Stimulated activated CD8-positive, alpha-beta memory T cell treated with anti-CD3 and anti-CD28 coated beads, Interleukin-7, amount 100 ng/mL, for 1 hour (primary cell): ENCODE results near the gene CYBB.
A peak's percentile ranks its signal among the peaks of the same experiment; 100 is the strongest.

Experiments
- DNase-seq, 2 donors: peaks; one replicate each; pipeline ENCODE4 v3.0.0-alpha.2; 2020; ENCODE audit warnings: low read depth in 2 of 2

CYBB gene

DNA sequence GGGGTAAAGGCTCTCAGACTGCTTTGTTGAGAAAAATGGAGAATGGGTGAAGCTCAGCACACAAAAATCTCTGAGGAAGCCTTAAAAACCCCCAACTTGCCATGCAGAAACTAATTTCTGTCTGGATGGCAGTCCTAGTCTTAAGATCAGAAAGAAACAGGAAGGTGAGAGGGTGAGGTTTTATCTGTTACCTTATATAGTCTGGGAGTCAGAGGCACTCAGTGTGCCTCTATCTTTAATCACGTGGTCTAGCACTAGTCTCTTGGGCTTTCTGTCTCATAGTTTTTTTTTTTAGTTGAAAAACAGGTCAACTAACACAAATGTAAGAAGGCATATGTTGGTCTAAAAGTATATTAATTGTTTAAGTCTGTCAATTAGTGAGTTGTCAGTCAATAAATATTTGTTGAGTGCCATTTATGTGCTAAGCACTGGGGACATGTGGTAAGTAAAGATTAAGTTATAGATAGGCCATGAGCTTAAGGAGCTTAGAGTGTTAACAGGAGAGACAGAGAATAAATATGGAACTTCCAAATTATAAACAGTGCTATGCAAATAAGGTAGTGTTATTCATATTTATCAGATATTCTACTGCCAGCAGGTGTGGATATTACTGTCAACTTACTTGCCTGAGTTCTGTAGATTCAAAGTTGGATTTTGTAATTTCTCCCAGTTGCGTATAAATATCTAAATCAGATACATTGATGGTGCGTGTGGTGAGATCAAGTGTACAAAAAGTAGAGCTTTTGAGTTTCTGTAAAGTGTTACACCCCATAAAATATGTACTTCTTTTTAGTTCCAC lies 7.0 kb downstream of the CYBB start:
- DNase-seq = no peak

DNA sequence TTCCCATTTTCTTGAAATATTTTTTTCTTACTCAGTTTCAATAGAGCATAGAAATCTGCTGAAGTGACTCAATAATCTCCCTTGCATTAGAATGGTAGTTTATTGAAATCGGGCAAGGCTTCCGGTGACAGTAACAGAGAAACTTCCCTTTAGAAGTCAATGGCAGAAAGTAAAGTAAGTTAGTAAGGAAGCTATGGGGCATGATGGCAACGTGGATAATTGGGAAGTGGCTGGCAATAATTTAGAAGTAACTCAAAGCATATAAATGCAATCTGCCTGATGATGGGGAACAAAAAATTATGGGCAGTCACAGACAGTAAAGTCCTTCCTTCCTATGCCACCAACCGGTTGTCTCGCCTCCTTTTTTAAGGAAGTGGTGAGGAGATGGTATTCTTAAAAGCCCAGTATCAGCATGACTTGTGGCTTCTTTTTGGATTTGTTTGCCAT lies 7.6 kb downstream of the CYBB start:
- DNase-seq = no peak

DNA sequence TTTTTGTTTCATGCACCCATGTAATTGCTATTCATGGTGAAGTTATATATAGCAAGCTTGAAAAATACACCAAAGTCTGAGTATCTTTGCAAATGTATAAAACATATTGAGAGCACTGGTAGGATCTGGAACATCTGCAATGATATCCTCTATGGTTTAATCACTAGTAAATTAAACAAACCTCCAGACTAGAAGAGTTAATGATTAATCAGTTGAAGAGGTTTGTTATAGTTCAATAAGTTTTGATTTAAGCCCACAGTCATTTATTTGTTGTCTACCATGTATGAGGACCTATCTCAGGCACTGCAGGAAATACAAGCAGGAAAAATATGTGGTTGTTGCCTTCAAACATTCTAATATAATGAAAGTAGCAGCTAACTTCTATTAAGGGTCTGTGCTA lies 16.5 kb downstream of the CYBB start:
- DNase-seq = no peak

DNA sequence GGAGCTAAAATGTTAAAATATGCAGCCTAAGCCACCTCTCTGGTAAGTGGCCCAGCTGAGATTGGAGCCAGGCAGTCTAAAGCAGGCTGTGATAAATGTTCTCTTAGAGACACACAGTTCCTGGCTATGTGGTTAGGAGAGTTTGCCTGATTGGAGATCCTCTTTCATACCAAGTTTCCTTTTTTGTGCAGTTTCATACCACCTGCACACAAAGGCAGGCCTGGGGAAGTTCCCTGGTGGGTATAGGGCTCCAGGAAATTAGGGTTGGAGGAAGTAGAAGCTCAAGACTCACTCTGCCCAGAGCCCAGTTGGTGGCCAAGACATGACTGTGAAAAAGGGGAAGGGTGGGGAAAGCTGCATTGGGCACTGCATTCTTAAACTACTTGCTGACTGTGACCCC lies 16.9 kb downstream of the CYBB start:
- DNase-seq = no peak

DNA sequence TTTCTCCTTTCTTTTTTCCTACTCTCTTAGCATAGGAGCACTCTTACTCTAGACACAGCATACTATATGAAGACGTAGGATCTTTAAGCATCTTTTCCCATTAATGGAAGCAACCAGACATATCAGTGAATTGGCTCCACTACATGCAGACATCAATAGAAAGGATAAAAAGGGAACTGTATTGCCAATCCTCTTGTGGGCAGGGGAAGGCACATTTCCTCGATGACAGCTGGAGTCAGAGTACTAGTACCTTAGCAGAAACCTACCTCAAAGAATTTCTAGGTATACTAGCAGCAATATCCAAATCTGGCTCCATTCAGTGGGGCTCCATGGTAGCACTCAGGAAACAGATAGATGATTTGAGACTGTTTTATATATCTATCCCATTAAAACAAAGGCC lies 20.1 kb downstream of the CYBB start:
- DNase-seq = no peak

DNA sequence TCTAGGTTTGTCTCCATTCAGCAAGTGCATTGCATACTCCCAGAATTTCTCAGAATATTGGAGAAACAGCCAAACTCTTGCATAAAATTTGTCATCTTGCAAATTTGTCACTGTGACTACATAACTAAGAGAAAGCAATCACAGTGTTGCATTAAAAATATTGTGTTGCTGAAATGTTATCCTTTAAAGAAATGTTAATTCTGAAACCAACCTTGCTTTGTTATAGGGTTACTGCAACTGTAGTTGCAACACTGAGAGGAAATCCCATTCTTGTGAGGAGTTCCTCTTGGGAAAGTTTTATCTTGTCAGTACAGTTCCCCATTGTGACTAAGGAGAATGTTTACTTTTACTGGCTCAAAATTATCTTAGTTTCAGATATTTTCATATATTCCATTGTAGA lies 20.9 kb downstream of the CYBB start:
- no peak for DNase-seq

DNA sequence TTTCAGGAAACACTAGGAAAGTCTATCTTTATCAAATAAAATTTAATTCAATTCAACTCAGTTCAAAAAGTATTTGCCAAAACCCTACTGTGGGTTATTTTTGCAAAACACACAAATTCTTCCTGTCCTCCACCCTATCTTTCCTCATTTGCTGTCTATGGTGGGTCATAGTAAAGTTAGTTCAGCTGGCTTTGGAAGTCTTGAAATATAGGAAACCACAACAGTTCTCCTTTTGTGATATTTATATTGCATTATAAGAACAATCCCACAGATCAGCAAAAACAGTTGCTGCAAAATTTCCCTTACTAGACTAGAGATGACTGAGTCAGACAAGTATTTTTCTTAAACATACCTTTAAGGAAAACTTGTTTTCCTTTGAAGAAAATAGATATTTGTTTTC lies 22.2 kb downstream of the CYBB start:
- DNase-seq = no peak

DNA sequence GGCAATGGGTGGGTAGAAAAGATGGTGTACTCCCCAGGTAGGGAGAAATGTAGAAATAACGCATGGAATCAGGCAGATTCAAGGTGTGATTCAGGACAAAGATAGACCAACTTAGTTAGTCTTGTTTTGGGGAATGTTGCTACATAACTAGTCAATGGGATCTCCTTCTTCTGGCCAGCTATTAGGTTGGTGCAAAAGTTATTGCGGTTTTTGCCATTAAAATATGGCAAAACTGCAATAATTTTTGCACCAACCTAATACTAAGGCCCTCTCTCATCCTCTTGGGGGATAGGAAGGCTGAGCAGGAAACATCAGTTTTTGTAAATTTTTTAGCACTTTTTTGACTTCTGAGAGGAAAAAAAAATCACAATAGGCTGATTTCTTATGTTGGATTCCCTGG lies 23.2 kb downstream of the CYBB start:
- DNase-seq = no peak

DNA sequence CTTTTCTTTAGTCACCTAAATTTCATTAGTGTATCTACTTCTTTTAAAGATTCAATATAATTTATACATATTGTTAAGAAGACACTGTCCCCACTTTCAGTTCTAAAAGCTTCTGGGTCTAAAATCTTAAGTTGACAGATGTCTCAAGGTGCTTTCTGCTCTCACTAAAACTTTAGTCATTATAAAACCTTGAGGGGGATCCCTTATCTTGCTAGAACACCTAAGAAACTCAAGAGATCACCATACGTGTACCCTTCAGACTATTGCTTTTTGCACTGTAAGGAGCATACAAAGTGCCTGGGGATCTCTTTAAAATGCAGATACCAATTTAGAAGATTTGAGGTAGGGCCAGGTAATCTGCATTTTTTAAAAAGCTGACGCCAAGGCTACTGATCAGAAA lies 30.1 kb downstream of the CYBB start:
- no peak for DNase-seq

DNA sequence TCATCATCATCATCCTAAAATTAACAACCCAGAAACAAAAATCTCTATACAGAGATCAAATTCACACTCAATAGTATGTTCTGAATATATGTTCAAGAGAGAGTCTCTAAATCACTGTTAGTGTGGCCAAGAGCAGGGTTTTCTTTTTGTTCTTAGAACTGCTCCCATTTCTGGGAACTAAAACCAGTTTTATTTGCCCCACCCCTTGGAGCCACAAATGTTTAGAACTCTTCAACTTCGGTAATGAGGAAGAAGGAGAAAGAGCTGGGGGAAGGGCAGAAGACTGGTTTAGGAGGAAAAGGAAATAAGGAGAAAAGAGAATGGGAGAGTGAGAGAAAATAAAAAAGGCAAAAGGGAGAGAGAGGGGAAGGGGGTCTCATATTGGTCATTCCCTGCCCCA lies 32.3 kb downstream of the CYBB start:
- DNase-seq = no peak

DNA sequence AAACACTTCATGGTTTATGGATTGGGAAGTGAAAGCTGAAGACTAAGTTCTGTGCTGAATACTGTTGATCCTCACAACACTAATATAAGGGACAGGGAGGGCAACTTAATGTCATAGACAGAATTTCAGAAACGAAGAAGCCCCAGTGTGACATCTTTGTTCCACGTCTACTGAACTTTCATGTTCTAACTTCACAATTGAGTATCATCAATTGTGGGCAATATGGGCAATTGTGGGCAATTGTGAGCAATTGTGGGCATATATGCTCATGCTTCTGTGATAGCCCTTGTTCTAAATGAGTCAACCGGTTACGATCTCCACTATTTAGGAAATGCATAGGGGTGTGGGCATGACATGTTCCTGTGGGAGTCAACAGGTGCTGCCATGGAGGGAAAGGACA lies 33.7 kb downstream of the CYBB start:
- no peak for DNase-seq

DNA sequence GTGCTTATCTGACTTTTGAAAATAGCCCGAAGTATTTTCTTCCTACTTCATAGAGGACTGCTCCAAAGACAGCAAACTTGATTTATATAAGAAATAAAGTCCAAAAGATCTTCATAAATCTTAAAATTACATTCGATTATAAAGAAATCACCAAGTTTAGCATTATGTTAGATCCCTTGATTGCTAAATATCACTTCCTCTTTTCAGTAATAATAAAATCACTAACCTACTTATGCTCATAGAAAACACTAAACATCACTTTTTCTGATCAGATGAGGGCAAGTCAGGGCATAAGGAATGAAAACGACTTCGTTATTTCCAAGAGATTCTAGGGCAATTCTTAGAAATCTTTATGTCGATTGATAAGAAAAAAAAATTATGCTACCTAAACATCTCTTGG lies 35.5 kb downstream of the CYBB start:
- no peak for DNase-seq

DNA sequence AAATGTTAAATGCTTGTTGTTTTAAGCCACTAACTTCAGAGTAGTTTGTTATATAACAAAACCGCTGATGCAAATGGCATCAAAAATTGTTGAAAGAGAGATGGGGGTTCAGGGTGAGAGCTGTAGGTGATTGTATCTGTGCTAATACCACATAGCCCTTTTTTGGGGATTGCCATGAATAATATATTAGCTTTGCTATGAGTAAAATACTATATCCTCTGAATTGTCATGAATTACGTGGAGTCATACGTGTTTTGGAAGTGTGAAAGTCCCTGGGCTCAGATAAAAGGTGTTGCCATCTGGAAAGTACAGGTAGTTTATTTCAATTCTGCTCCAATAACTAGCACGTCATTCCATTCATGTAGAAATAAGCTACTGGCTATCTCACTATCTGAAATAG lies 36.9 kb downstream of the CYBB start:
- DNase-seq = no peak

DNA sequence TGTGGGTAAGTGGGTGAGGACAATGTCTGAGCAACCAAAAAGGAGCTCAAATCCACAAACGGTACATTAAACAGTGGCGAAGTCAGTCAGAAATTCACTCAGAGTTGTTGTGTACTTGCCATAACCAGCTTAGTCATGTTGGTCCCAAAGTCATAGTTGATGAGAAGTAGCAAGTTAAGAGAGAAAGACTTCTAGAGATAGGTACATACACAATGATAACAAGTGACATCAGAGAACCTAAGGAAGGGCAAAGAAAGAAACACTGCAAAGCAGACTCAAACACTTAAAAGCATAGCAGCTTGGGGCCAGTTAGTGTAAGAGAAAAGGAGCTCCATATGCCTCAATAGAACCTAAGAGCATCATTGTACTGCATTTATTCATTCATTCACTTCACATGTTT lies 37.3 kb downstream of the CYBB start:
- DNase-seq = no peak

DNA sequence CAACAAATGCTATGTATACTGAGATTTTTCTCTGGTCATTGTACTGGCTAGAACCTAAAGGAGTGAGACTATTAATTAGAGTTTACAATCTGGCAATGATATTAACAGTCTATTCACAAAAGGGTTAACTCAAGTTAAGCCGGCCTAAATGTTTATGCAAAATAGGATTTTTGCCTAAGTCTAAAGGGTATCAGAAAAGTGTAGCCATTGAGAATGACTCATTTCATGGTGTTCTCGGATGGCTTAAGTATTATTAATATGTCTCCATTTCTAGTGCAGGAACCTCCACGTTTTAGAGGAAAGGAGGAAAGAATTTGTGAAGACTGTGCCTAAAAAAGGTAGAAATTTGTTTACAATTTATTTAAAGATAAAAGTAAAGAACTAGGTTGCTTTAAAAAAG lies 37.7 kb downstream of the CYBB start:
- DNase-seq = no peak

DNA sequence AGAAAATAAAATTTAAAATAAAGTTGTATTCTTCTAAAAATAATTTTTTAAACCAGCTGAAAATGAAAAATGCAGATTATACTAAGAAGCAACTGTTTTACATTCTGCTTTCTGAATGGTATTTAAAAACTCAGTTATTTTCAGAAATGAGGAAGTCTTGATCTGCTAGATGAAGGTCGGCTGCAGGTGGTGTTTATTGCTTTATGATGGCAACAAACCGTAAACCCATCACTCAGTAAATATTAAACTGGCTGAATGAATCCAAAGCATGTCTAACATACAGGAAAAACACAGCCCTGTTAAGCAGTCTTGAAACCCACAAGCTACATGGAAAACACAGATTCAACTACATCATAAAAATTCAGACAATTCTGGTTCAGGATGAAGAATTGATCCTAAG lies 38.2 kb downstream of the CYBB start:
- DNase-seq = no peak

DNA sequence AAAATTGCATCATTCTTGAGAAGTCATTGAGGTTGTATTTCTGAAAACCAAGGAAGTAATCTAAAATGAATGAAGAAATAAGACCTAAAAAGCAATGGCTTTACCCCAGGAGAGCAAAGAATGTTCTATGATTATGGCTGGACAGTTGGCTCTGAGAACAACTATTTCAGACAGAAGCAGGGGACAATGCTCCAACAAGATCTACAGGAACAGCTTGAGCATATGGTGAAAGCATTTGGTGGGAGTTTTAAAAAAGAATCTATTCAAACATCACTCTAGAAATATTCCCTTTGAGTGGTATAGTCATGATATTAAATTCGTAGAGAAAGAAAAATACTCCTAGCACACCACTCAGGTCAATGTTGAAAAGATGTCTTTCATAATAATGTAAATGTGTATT lies 40.8 kb downstream of the CYBB start:
- DNase-seq = no peak

DNA sequence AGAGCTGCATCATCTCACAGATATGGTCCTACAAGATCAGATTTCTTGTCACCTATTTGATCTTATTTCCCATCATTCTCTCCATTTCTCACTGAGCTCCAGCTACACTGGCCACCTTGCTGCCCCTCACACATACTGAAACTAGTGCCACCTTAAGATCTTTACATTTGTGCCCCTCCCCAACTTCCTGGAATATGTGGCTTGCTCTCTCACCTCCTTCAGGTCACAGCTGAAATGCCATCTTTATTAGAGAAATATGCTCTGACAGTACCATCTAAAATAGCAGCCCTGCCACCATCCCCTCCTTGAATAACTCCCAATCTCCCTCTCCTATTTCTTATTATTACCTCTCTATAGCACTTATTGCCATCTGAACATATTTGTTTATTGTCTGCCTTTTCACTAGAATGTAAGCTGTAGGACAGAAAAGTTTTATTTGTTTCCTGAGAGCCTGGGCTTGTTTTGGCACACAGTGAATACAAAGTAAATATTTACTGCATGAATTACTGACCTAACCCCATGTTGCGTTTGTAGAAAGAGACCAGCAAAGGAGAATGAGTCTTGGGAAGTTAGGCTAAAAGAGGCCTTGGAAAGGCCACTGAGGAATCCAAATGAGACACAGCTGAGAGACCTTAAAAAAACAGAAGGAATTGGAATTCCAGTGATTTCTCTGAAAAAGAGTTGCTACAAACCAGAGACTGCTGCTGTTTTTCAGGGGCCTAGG lies 44.8 kb downstream of the CYBB start:
- DNase-seq = no peak

DNA sequence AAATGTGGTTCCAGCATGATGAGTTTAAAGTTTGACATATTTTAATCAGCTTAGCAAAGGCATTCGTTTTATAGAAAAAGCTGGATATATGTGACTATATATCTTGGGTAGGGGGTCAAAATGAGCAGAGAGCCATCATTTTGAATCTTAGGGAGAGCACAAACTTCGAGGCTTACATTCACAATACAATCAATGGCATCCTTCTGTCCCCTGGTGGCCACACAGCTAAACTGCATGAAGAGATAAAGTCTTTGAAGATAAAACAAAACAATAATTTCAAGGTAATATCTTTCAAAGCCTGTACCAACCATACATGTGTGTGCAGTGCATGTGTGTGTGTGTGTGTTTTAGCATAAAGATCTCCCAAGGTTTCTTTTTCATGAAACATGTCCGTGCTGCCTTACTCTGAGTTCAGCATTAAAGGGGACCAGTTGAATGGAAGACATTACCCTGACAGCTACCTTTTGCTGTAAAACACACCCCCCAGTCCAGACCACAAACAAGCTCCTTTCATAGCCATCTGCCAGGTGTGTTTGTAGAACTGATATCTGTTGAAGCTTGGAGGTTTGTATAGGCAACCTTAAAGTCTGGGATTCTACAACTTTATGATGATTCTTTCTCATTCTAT lies 45.5 kb downstream of the CYBB start:
- peak in 1 of 2 donors; percentile 13 for DNase-seq

DNA sequence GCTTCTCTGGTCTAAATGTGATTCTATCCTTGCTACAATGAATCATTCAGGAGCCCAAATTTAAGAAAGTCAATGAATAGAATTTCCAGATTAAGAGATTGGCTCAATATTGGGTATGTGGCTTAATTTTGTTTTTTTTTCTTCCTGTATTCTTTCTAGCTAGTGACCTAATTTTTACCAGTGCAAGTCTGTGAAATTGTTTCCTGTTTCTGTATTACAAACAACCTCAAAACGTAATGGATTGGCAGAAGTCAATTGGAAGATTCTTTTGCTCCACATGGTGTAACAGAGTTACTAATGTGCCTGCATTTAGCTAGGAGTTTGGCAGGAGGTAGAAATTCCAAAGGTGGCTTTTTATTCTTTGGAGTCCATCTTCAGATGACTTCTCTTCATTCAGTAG lies 49.9 kb downstream of the CYBB start:
- no peak for DNase-seq

DNA sequence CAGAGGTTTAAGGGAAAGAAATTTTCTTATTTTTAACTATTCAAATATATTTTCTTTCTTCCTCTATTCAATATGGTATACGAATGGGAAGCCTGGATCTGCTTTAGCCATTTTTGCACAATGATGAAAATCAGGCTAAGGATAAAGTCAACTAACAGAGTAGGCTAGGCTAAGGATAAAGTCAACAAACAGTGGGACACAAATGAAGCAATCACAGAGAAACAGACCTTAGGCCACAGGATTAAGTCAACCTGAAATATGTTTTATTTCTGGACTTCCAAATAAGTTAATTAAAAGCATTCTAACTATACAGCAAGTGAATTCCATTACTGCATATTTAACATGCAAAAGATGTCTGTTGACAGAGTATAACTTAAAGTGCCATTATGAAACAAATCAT lies 50.5 kb downstream of the CYBB start:
- no peak for DNase-seq

DNA sequence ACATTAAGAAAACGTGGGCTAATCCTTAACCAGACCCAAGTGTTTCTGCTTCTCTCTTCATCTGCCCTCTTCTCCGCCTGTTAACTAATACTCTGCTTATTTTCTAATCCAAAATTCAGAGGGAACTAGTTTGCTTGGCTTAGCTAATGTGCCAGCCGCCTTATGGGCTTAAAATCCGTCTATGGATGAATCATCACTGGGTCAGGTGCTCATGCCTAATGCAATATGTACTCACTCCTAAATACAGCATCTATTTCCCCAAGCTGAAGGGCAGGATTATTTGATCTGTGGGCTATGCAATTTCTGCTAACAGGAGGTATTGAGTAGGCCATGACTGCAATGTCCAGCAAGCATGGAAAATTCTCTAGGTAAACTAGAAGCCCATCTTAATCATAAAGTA lies 55.1 kb downstream of the CYBB start:
- DNase-seq = no peak

DNA sequence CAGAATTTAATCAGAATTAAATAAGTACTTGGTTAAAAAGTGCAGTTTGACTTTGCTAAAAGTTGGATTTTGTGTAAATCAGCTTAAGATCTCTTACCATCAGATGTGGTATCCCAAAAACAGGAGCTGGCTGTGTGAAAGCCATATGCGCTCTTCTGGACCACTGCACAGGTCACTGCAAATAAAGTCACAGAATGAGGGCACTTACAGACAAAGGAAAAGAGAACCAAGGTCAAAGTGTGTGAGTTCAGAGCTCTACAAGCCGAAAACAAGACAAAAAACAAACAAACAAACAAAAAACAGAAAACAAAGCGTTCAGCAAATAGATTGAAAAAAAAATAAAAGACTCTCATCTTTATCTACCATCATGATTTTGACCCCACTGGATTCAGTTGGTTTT lies 61.1 kb downstream of the CYBB start:
- DNase-seq = no peak
